Fibroblast of pulmonary artery (primary cell): ENCODE data around the gene PSMC4.

Experiments used
- DNase-seq: peaks from one replicate; pipeline ENCODE4 v3.0.0-alpha.2; 2010; ENCODE audit warnings: low read depth
- H3K4me3 ChIP-seq: replicated peaks from 2 replicates; pipeline ENCODE4 v1.5.1; 2011; ENCODE audit warnings: low read depth, mild to moderate bottlenecking, control low read depth, low read length, moderate library complexity
- CTCF ChIP-seq: IDR thresholded peaks from 2 replicates; pipeline ENCODE4 v1.5.1; 2011; ENCODE audit warnings: mild to moderate bottlenecking, control low read depth, low read length, inconsistent platforms; ENCODE audit errors: missing control alignments

PSMC4 gene

DNA sequence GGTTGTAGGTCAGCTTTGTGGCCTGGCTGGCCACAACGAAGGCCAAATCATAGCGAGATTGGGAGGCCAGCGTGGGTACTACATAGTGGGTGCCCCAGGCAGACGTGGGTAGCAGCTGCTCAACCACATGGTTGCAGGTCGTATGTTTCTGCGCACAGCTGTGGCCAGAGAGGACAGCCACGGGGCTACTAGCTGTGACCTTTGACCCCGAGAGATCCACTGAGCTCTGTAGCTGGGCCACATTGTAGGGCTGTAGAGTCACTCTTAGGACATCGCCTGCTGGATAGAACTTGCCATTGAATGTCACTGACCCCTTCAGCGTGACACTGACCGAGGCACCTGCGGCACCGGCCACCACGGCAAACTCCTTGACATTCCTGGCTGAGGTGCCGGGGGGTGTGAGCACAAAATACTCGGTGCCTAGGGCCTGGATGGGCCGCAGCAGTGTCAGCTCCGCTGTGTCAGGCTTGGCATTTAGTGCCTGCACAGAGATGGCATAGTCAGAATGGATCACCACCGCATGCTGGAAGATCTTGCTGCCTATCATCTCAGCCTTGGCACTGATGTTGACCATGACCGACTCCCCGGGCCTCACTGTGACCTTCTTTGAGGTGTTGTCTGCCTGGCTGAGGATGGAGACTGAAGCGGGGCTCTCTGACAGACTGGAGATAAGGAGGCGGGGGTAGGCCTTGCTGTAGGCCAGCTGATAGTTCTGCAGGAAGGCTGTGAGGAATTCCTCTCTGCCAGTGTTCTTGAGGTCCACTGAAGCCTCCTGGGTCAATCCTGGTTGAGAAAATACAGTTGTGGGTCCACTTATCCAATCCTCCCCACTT is 43.2 kb upstream of the PSMC4 start:
- no peak for DNase-seq
- TF ChIP-seq CTCF, result no peak
- H3K4me3 ChIP-seq, result no peak overlapping the region

DNA sequence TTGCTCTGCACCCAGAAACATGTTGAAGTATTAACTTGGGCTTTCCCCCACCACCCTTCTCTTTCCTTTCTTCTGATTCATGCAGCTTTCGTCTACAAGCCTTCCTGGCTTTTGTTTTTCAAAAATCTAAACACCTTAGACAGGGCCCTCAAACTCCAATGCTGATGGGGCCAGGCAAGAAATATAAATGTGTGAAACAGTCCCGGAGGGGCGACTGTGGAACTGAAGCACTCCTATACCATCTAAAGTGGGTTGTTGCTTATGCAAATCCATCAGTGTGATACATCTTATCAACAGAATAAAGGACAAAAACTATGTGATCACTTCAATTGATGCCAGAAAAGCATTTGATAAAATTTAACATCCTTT is 42.6 kb upstream of the PSMC4 start:
- no peak for DNase-seq
- no peak overlapping the region for H3K4me3 ChIP-seq
- no peak for TF ChIP-seq CTCF

DNA sequence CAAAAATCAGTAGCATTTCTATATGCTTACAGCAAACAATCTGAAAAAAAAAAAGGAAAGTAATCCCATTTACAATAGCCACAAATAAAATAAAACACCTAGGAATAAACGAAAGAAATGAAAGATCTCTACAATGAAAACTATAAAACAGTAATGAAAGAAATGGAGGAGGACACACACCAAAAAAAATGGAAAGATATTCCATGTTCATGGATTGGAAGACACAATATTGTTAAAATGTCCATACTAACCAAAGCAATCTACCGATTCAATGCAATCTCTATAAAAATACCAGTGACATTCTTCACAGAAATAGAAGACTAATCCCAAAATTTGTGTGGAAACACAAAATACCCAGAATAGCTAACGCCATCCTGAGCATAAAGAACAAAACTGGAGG is 41.2 kb upstream of the PSMC4 start:
- no peak for TF ChIP-seq CTCF
- no peak for DNase-seq
- no peak overlapping the region for H3K4me3 ChIP-seq

DNA sequence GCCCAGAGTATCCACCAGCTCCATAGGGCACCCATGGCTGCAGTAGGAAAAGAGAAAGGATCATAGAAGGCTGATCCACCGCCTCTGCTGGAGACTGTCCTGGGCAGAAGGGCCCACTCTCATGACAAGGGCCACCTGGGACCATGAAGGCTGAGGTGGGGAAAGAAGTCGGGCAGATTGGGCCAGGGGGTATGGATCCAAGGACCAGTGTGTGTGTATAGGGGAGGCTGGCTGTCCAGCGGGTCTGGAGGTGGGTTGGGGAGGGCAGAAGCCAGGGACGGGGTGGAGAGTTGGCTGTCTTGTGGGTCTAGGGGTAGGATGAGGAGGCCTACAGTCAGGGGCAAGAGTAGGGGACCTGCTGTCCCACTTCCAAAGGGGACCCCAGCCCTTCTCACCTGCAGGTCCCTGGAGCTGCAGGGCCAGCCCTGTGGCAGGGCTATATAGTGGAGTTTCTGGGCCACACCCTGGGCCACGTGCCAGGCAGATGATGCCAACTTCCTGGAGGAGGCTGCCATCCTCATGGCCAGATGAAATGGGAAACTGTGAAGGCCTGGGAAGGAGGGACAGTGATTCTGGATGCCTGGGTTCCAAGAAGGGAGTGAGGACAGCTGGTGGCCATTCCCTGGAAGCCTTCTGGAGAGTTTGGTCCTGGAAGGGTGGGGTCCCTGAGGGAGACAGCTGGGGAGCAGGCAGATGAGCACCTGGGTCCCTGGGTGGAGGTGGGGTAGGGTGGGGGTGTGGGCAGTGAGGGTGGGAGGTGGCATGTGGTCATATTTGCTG is 36.2 kb upstream of the PSMC4 start, which contains the start of gene FCGBP:
TSS of gene FCGBP (minus strand) at position 51 of the 780 bp plus-strand sequence.
- TF ChIP-seq CTCF, result no peak
- H3K4me3 ChIP-seq, result no peak within 1 kb of the TSS
- DNase-seq, result no peak

DNA sequence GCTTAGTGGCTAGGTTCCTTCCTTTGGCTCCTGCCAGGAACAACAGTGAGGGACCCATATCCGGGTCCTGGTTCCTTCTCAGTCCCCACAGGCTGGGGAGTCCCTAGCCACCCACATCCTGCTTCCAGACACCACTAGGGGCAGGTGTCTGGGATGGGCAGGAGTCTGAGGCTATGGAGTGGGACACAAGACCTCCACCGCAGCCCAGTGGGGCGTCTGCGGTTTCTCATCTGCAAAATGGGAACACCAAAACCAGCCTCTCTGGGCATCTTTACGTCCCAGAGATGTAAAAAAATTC is 35.7 kb upstream of the PSMC4 start:
- TF ChIP-seq CTCF, result no peak
- DNase-seq, result no peak
- H3K4me3 ChIP-seq, result no peak overlapping the region

DNA sequence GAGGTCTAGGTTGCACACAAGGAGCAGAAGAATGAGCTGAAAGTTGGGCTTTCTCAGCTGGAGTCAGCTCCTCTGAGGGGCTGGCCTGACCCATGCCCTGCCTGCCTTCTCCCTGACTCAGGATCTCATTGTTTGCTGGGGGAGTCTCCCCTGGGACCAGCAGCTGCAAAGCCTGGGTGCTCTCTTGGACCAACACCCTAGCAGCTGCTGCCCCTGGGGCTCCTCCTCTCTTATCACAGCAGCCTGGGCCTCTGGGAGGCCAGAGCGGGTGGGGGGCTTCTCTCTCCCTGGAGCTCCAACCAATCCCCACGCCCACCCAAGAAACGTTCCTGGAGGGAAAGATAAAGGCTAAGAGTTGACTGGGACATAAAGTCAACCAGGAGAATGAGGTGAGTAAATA is 34.9 kb upstream of the PSMC4 start:
- TF ChIP-seq CTCF, result no peak
- H3K4me3 ChIP-seq, result no peak overlapping the region
- no peak for DNase-seq
